Caco-2 (cell line): ENCODE data around the gene LSM3. TPM values are rescaled to one million over a fixed set of nuclear protein-coding genes. Genes with fewer than 3 reads are reported as not detected.

Experiments used
- BruUV-seq: library from RNA; stranded (reverse); fragments of 400-500 nt; replicated peaks from 2 replicates; lab custom pipeline; 2021; lab: Mats Ljungman, UMichigan
- CTCF ChIA-PET: fragments of 300-600 bp; sonication (Branson Sonifier 250); formaldehyde crosslinking; loops from one replicate; lab custom pipeline; 2022; ENCODE audit warnings: antibody characterized with exemption; lab: Charles Lee
- POLR2A ChIA-PET: fragments of 300-600 bp; sonication (Branson Sonifier 250); formaldehyde crosslinking; loops from one replicate; lab custom pipeline; 2022; ENCODE audit warnings: antibody characterized with exemption; lab: Charles Lee
- DNase-seq, 2 experiments: peaks; one replicate each; pipeline versions ENCODE4 v3.0.0 to v3.0.0-alpha.2; 2020 to 2022
- H3K27me3 ChIP-seq: replicated peaks from 2 replicates; pipeline ENCODE4 v1.6.0; 2011; ENCODE audit warnings: low read length; ENCODE audit not compliant: control insufficient read depth, insufficient read depth
- H3K36me3 ChIP-seq: 2 replicates; pipeline ENCODE4 v1.5.1; 2011; ENCODE audit warnings: low read length; ENCODE audit not compliant: control insufficient read depth, insufficient read depth
- H3K4me1 ChIP-seq: fragments of 250-450 bp; sonication (Bioruptor Pico); 2 replicates; pipeline ENCODE4 v1.5.1; 2020; ENCODE audit warnings: mild to moderate bottlenecking
- H3K4me3 ChIP-seq: 2 replicates; pipeline ENCODE4 v1.5.1; 2011; ENCODE audit warnings: low read depth, mild to moderate bottlenecking, control low read depth, low read length
- H3K9me3 ChIP-seq: fragments of 250-450 bp; sonication (Bioruptor Pico); 2 replicates; pipeline ENCODE4 v1.5.1; 2020; ENCODE audit warnings: mild to moderate bottlenecking, moderate library complexity
- H3K27ac Mint-ChIP-seq: one replicate; pipeline ENCODE4 v1.8.0; 2022; ENCODE audit warnings: mixed read lengths; ENCODE audit not compliant: unreplicated experiment
- H3K27me3 Mint-ChIP-seq: one replicate; pipeline ENCODE4 v1.8.0; 2022; ENCODE audit warnings: mixed read lengths; ENCODE audit not compliant: insufficient read depth, unreplicated experiment
- H3K36me3 Mint-ChIP-seq: one replicate; pipeline ENCODE4 v1.8.0; 2022; ENCODE audit warnings: mild to moderate bottlenecking, mixed read lengths; ENCODE audit not compliant: insufficient read depth, unreplicated experiment
- H3K4me1 Mint-ChIP-seq: one replicate; pipeline ENCODE4 v1.8.0; 2022; ENCODE audit warnings: low read depth, mixed read lengths; ENCODE audit not compliant: unreplicated experiment
- H3K4me3 Mint-ChIP-seq: one replicate; pipeline ENCODE4 v1.8.0; 2022; ENCODE audit warnings: mild to moderate bottlenecking, moderate library complexity, mixed read lengths; ENCODE audit not compliant: unreplicated experiment
- H3K9me3 Mint-ChIP-seq: one replicate; pipeline ENCODE4 v1.8.0; 2022; ENCODE audit warnings: mixed read lengths; ENCODE audit not compliant: unreplicated experiment
- intact Hi-C: fragments of 100-400 bp; cut with micrococcal nuclease; formaldehyde crosslinking; loops from one replicate; pipeline ENCODE4 v1.10.0; 2022; ENCODE audit not compliant: unreplicated experiment
- total RNA-seq: library from RNA; stranded (reverse); gene quantifications from 2 replicates; pipeline ENCODE4 v1.2.3, GENCODE V29; 2022
- TF ChIP-seq, protein P1 (sequence below), 2 experiments: fragments of 200-600 bp in 1 of 2; IDR thresholded peaks; 1 replicate in 1 of 2; 2 replicates in 1 of 2; pipeline versions ENCODE4 v1.5.1 to v1.8.0; 2011 to 2022; ENCODE audit warnings: antibody characterized with exemption in 1 of 2, control low read depth in 1 of 2, inconsistent platforms in 1 of 2, low read depth in 1 of 2, low read length in 1 of 2, mild to moderate bottlenecking in 1 of 2, moderate library complexity in 1 of 2; ENCODE audit not compliant: insufficient read depth in 1 of 2, severe bottlenecking in 1 of 2, unreplicated experiment in 1 of 2

The LSM3 gene
- total RNA-seq, 1 experiment from 2014 or later, result 20.5 TPM

DNA sequence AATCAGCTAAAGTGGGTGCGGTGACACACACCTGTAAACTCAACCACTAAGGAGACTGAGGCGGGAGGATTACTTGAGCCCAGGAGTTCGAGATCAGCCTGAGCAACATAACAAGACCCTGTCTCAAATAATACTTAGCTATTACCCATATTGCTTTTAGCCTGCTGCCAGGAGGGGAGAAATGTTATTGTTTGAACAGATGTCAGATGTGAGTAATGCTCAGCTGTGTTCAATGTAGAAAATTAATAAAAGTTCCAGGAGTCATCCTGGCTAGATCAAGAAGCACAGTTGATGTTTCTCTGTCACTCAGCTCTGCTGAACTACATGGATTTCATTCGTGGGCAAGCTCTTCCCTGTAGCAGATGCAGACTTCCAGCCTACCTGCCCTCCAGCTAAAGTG lies 22.2 kb downstream of the LSM3 start:
- POLR2A ChIA-PET, result interaction anchor here (0.5 to 2.7 kb wide), 3 partner anchors 22 to 257 kb away, joined by 3 to 12 read pairs (median 5); partner anchors contain the start of genes LSM3 and XPC
- TF ChIP-seq, protein P1, sequence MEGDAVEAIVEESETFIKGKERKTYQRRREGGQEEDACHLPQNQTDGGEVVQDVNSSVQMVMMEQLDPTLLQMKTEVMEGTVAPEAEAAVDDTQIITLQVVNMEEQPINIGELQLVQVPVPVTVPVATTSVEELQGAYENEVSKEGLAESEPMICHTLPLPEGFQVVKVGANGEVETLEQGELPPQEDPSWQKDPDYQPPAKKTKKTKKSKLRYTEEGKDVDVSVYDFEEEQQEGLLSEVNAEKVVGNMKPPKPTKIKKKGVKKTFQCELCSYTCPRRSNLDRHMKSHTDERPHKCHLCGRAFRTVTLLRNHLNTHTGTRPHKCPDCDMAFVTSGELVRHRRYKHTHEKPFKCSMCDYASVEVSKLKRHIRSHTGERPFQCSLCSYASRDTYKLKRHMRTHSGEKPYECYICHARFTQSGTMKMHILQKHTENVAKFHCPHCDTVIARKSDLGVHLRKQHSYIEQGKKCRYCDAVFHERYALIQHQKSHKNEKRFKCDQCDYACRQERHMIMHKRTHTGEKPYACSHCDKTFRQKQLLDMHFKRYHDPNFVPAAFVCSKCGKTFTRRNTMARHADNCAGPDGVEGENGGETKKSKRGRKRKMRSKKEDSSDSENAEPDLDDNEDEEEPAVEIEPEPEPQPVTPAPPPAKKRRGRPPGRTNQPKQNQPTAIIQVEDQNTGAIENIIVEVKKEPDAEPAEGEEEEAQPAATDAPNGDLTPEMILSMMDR (IDR thresholded peaks at IDR 0.05; ENCODE audit: insufficient read depth in 1 of 2, low read depth in 1 of 2, low read length in 1 of 2, severe bottlenecking in 1 of 2, unreplicated experiment in 1 of 2), result no peak
- H3K4me3 ChIP-seq, result no peak overlapping the region
- intact Hi-C loops, result loop anchor here (5.0 kb wide), 1 partner anchor 216 kb away; no protein-coding TSS in a partner anchor
- H3K4me1 Mint-ChIP-seq, result peaks cover 36% of the 10 kb centered on the region
- H3K27me3 ChIP-seq, result no peaks in the 10 kb centered on the region
- H3K27ac Mint-ChIP-seq, result peak overlapping the region; percentile 89
- H3K27me3 Mint-ChIP-seq, result no peaks in the 10 kb centered on the region
- H3K36me3 ChIP-seq, result no peaks in the 10 kb centered on the region; the same call in 1 of the 2 replicates
- H3K4me1 ChIP-seq, result peaks cover 52% of the 10 kb centered on the region
- CTCF ChIA-PET, result interaction anchor here (0.9 kb wide), 1 partner anchor 262 kb away, joined by 3 read pairs; no protein-coding TSS in a partner anchor
- H3K9me3 ChIP-seq, result no peaks in the 10 kb centered on the region
- H3K9me3 Mint-ChIP-seq, result no peaks in the 10 kb centered on the region
- no peak overlapping the region for H3K4me3 Mint-ChIP-seq
- BruUV-seq, result no TSS peak
- H3K36me3 Mint-ChIP-seq, result peaks cover 59% of the 10 kb centered on the region
- no peak for DNase-seq

DNA sequence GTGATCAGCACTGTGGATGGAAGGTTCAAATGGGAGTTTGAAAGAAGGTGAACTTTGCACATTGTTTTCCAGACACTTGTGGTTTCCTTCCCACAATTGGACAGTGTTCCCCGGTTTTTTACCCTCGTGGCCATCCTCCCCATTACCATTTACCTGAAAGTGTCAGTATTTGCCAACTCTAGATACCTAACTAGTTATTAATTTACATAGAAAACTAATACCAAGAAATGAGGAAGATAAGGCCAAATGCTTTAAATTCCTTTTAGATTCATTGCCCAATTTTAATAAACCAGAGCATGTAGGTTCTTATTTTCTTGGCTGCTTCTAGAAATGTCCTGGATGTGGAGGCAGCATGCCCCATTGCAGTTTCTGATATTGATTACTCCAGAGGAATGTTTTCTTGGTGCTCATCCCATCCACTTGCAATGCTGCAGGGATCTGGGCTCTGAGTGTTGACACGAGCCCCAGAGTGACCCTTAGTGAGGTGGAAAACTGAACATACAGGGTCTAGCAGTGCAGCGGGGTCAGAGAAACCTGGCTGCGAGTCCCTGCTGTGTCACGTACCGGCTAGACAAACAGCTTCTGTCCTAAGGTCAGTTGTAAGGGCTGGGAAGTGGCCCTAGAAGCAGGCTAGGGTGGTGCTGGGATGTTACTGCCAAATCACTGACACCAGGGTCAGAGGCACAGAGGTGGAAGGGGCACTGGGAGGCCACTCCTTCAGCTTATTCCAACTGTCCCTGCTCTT lies 23.5 kb downstream of the LSM3 start:
- peak; percentile 56 to 75 for DNase-seq
- Mint-ChIP-seq H3K4me1 (peaks cover 40% of the 10 kb centered on the region), H3K4me3 (peak overlapping the region; percentile 35), H3K27ac (peak overlapping the region; percentile 89), H3K36me3 (peaks cover 53% of the 10 kb centered on the region), H3K9me3 (no peaks in the 10 kb centered on the region), H3K27me3 (no peaks in the 10 kb centered on the region)
- no peaks in the 10 kb centered on the region for H3K27me3 ChIP-seq
- H3K9me3 ChIP-seq, result no peaks in the 10 kb centered on the region
- H3K36me3 ChIP-seq, result no peaks in the 10 kb centered on the region; the same call in 1 of the 2 replicates
- intact Hi-C loops, result loop anchor here (1.0 to 5.0 kb wide), 3 partner anchors 115 to 306 kb away; no protein-coding TSS in a partner anchor
- no TSS peak for BruUV-seq
- H3K4me1 ChIP-seq, result peaks cover 62% of the 10 kb centered on the region
- TF ChIP-seq, protein P1 (IDR thresholded peaks at IDR 0.05; ENCODE audit: insufficient read depth in 1 of 2, low read depth in 1 of 2, low read length in 1 of 2, severe bottlenecking in 1 of 2, unreplicated experiment in 1 of 2), result no peak
- POLR2A ChIA-PET, result interaction anchor here (1.1 to 3.7 kb wide), 3 partner anchors 23 to 30 kb away, joined by 3 to 32 read pairs (median 12); partner anchors contain the start of genes LSM3 and XPC
- CTCF ChIA-PET, result interaction anchor here (0.6 to 1.7 kb wide), 3 partner anchors 24 to 279 kb away, joined by 3 to 22 read pairs (median 3); partner anchors contain the start of genes LSM3 and XPC
- no peak overlapping the region for H3K4me3 ChIP-seq

DNA sequence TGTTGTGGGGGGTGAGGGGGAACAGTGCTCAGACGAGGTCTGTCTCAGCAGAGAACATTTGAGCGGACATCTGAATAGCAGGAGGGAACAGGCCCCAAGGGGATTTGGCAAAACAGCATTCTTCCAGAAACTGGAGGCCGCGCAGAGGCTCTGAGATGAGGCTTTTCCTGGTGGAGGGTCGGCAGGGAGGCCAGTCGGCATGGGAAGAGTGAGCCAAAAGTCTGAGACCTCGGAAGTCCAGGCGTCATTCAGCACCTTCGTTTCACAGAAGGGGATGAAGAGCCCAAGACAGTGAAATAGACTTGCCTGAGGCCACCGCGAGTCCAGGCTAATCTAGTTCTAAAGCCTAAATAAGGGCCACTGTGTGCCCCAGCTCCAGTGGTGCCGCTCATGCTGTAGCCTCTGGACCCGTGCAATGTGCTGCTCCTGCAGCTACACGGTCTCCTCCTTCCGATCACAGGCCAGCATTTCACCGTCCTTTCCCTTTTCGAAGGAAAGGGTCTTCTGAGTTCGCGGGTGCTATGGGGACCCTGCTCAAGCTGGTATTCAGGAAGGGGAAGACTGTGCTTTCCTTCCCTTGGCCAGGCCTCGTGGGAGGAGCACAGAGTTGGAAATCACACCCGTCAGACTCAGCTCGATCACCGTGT lies 24.4 kb downstream of the LSM3 start:
- no peak overlapping the region for H3K4me3 ChIP-seq
- ChIA-PET CTCF (interaction anchor here (0.6 to 2.3 kb wide), 48 partner anchors 10 to 415 kb away, joined by 3 to 35 read pairs (median 4); partner anchors contain the start of genes LSM3, SLC6A6, TMEM43 and XPC), POLR2A (interaction anchor here (0.7 to 3.7 kb wide), 6 partner anchors 23 to 200 kb away, joined by 3 to 32 read pairs (median 5); partner anchors contain the start of genes LSM3, SLC6A6 and XPC)

More for the DNA sequence above, 24.4 kb downstream of the LSM3 start:
- H3K27me3 ChIP-seq, result no peaks in the 10 kb centered on the region
- no peaks in the 10 kb centered on the region for H3K27me3 Mint-ChIP-seq
- H3K4me1 Mint-ChIP-seq, result peaks cover 47% of the 10 kb centered on the region
- BruUV-seq, result no TSS peak
- H3K36me3 ChIP-seq, result no peaks in the 10 kb centered on the region; the same call in 1 of the 2 replicates
- no peaks in the 10 kb centered on the region for H3K9me3 Mint-ChIP-seq
- no peak for DNase-seq
- intact Hi-C loops, result loop anchor here (1.0 to 5.0 kb wide), 9 partner anchors 22 to 307 kb away; partner anchors contain the start of gene SLC6A6
- TF ChIP-seq, protein P1 (IDR thresholded peaks at IDR 0.05; ENCODE audit: insufficient read depth in 1 of 2, low read depth in 1 of 2, low read length in 1 of 2, severe bottlenecking in 1 of 2, unreplicated experiment in 1 of 2), result no peak
- H3K9me3 ChIP-seq, result no peaks in the 10 kb centered on the region
- H3K27ac Mint-ChIP-seq, result peak overlapping the region; percentile 89
- H3K4me1 ChIP-seq, result peaks cover 71% of the 10 kb centered on the region
- peaks cover 44% of the 10 kb centered on the region for H3K36me3 Mint-ChIP-seq
- H3K4me3 Mint-ChIP-seq, result peak overlapping the region; percentile 44
